ENCODE results near the gene BCKDHB.

DNA sequence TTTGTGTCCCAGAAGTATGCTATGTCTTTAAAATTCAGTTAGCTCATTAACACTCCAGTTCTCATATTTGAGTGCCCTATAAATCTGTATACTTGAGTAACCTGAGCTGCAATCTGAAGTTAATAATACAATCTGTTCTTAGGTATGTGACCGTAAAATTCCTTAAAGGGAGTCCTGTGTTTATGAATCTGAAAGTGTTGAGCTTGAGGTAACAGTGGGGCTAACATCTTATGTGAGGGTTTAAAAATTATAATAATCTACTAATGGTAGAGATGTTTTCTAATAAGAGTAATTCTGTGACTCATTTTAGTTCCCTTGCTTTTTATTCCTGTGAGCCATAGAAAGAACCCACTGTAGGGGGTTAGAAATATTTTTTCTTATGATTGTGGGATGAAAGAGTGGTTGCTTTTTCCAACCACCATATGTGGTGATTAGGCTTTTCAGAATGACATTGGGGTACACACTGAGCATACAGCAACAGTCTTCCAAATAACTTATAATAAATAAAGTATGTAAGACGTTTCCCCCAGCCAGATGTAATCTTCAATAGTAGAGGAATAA is 121.2 kb downstream of the BCKDHB start:
- TF ChIP-seq CTCF (IDR thresholded peaks at IDR 0.05) (no peak), EP300 (IDR thresholded peaks at IDR 0.05) (no peak)
